ENCODE data around the gene NECAB3. TPM values are rescaled to one million over a fixed set of nuclear protein-coding genes. Genes with fewer than 3 reads are reported as not detected.

Gene NECAB3
- total RNA-seq, 1 donor: 27.1 TPM

- Histone ChIP-seq H3K4me2 (ENCODE audit: insufficient read depth, low read length) (no peak overlapping the region), H3K27me3 (ENCODE audit: insufficient read depth, low read length) (no peaks in the 10 kb centered on the region), H3K36me3 (ENCODE audit: insufficient read depth, low read length) (no peaks in the 10 kb centered on the region), H2AFZ (ENCODE audit: low read length) (no peak overlapping the region), H3K79me2 (ENCODE audit: insufficient read depth, low read length) (peaks cover 12% of the 10 kb centered on the region), H3K27ac (ENCODE audit: low read depth, low read length) (no peak overlapping the region), H3K4me3 (ENCODE audit: insufficient read depth, low read length) (no peak overlapping the region), H3K4me1 (ENCODE audit: insufficient read depth, low read length) (peaks cover 33% of the 10 kb centered on the region), H4K20me1 (ENCODE audit: insufficient read depth, low read length) (no peaks in the 10 kb centered on the region), H3K9me3 (ENCODE audit: low read depth, low read length) (no peaks in the 10 kb centered on the region)
- TF ChIP-seq CTCF (IDR thresholded peaks at IDR 0.05; ENCODE audit: extremely low read depth, low read depth, low read length): no peak
- peak; percentile 53 for DNase-seq (ENCODE audit: insufficient read length, low spot score, missing footprints)
These were observed 14.8 kb upstream of the NECAB3 start for GRCh38 chr20:33688938-33689424.

- Histone ChIP-seq H3K79me2 (ENCODE audit: insufficient read depth, low read length) (peaks cover 14% of the 10 kb centered on the region), H2AFZ (ENCODE audit: low read length) (no peak overlapping the region), H3K27me3 (ENCODE audit: insufficient read depth, low read length) (no peaks in the 10 kb centered on the region), H3K4me3 (ENCODE audit: insufficient read depth, low read length) (no peak overlapping the region), H3K27ac (ENCODE audit: low read depth, low read length) (peak overlapping the region; percentile 53), H3K9me3 (ENCODE audit: low read depth, low read length) (no peaks in the 10 kb centered on the region), H3K4me1 (ENCODE audit: insufficient read depth, low read length) (peaks cover 33% of the 10 kb centered on the region), H3K36me3 (ENCODE audit: insufficient read depth, low read length) (no peaks in the 10 kb centered on the region), H3K4me2 (ENCODE audit: insufficient read depth, low read length) (no peak overlapping the region), H4K20me1 (ENCODE audit: insufficient read depth, low read length) (no peaks in the 10 kb centered on the region)
- DNase-seq (ENCODE audit: insufficient read length, low spot score, missing footprints): peak; percentile 58
- TF ChIP-seq CTCF (IDR thresholded peaks at IDR 0.05; ENCODE audit: extremely low read depth, low read depth, low read length): no peak
These were observed 14.0 kb upstream of the NECAB3 start for GRCh38 chr20:33687993-33688937.

- peak overlapping the region; percentile 53 for H3K27ac ChIP-seq (ENCODE audit: low read depth, low read length)
- TF ChIP-seq CTCF (IDR thresholded peaks at IDR 0.05; ENCODE audit: extremely low read depth, low read depth, low read length): no peak
- H3K4me2 ChIP-seq (ENCODE audit: insufficient read depth, low read length): no peak overlapping the region
- peak overlapping the region; percentile 68 for H2AFZ ChIP-seq (ENCODE audit: low read length)
- no peaks in the 10 kb centered on the region for H3K27me3 ChIP-seq (ENCODE audit: insufficient read depth, low read length)
- no peaks in the 10 kb centered on the region for H3K36me3 ChIP-seq (ENCODE audit: insufficient read depth, low read length)
- H3K79me2 ChIP-seq (ENCODE audit: insufficient read depth, low read length): peaks cover 14% of the 10 kb centered on the region
- no peaks in the 10 kb centered on the region for H3K9me3 ChIP-seq (ENCODE audit: low read depth, low read length)
- peak; percentile 75 for DNase-seq (ENCODE audit: insufficient read length, low spot score, missing footprints)
- no peaks in the 10 kb centered on the region for H4K20me1 ChIP-seq (ENCODE audit: insufficient read depth, low read length)
- peaks cover 33% of the 10 kb centered on the region for H3K4me1 ChIP-seq (ENCODE audit: insufficient read depth, low read length)
- no peak overlapping the region for H3K4me3 ChIP-seq (ENCODE audit: insufficient read depth, low read length)
These were observed 13.2 kb upstream of the NECAB3 start for GRCh38 chr20:33687370-33687915.

GRCh38 chr20:33686984-33687366 lies 12.7 kb upstream of the NECAB3 start:
- peak overlapping the region; percentile 79 for H3K4me2 ChIP-seq (ENCODE audit: insufficient read depth, low read length)
- peaks cover 14% of the 10 kb centered on the region for H3K79me2 ChIP-seq (ENCODE audit: insufficient read depth, low read length)
- TF ChIP-seq CTCF (IDR thresholded peaks at IDR 0.05; ENCODE audit: extremely low read depth, low read depth, low read length): no peak
- H3K4me1 ChIP-seq (ENCODE audit: insufficient read depth, low read length): peaks cover 33% of the 10 kb centered on the region
- H3K36me3 ChIP-seq (ENCODE audit: insufficient read depth, low read length): no peaks in the 10 kb centered on the region
- peak overlapping the region; percentile 66 for H3K4me3 ChIP-seq (ENCODE audit: insufficient read depth, low read length)
- DNase-seq (ENCODE audit: insufficient read length, low spot score, missing footprints): no peak
- H2AFZ ChIP-seq (ENCODE audit: low read length): peak overlapping the region; percentile 80
- H3K9me3 ChIP-seq (ENCODE audit: low read depth, low read length): no peaks in the 10 kb centered on the region
- H3K27me3 ChIP-seq (ENCODE audit: insufficient read depth, low read length): no peaks in the 10 kb centered on the region
- peaks cover 3% of the 10 kb centered on the region for H4K20me1 ChIP-seq (ENCODE audit: insufficient read depth, low read length)
- no peak overlapping the region for H3K27ac ChIP-seq (ENCODE audit: low read depth, low read length)

All from osteoblast (primary cell).